B cell (primary cell): Measurements from ENCODE around the gene DGAT2L6. TPM values are rescaled to one million over a fixed set of nuclear protein-coding genes. Genes with fewer than 3 reads are reported as not detected.

Experiments used
- ATAC-seq: fragments of 200-7000 bp; cut with Tn5 transposase; one replicate; pipeline ENCODE4 v1.10.0; 2021; ENCODE audit warnings: low read depth, mild to moderate bottlenecking, moderate number of reproducible peaks, moderate library complexity
- CTCF ChIA-PET: fragments of 350-600 bp; sonication (Branson Sonifier 250); formaldehyde crosslinking; loops from one replicate; lab custom pipeline; 2021; ENCODE audit warnings: antibody characterized with exemption, inconsistent platforms; lab: Charles Lee
- POLR2A ChIA-PET: fragments of 350-600 bp; sonication (Branson Sonifier 250); formaldehyde crosslinking; loops from one replicate; lab custom pipeline; 2021; ENCODE audit warnings: antibody characterized with exemption; lab: Charles Lee
- DNase-seq: peaks from one replicate; pipeline ENCODE4 v3.0.0; 2013
- H2AFZ ChIP-seq: 2 replicates; pipeline ENCODE4 v1.6.1; 2012; ENCODE audit warnings: mild to moderate bottlenecking, low read depth, low read length; ENCODE audit not compliant: insufficient read depth, poor library complexity, severe bottlenecking
- H3K27ac ChIP-seq, 2 donors: 1 replicate in 1 of 2; 2 replicates in 1 of 2; pipeline ENCODE4 v1.5.1; 2012 to 2013; ENCODE audit warnings: low read length in 2 of 2, mild to moderate bottlenecking in 2 of 2, moderate library complexity in 1 of 2
- H3K27me3 ChIP-seq, 4 experiments: fragments of 200-600 bp in 1 of 4; sonication (generic) in 1 of 4; replicated peaks in 1 of 4; 1 replicate in 2 of 4; 2 replicates in 2 of 4; pipeline versions ENCODE4 v1.6.1 to v1.7.0; 2013 to 2016; ENCODE audit warnings: low read length in 3 of 4, mild to moderate bottlenecking in 2 of 4, mixed read lengths in 1 of 4, moderate library complexity in 1 of 4; ENCODE audit not compliant: insufficient read depth in 4 of 4, control insufficient read depth in 3 of 4; ENCODE audit errors: control extremely low read depth in 1 of 4
- H3K36me3 ChIP-seq, 2 experiments: replicated peaks in 1 of 2; 1 replicate in 1 of 2; 2 replicates in 1 of 2; pipeline versions ENCODE4 v1.6.1 to v1.7.1; 2013; ENCODE audit warnings: low read length in 1 of 2; ENCODE audit not compliant: insufficient read depth in 2 of 2, control insufficient read depth in 1 of 2; ENCODE audit errors: control extremely low read depth in 1 of 2, extremely low read depth in 1 of 2
- H3K4me1 ChIP-seq, 2 donors: fragments of 200-600 bp in 1 of 2; sonication (generic) in 1 of 2; 1 replicate in 1 of 2; 2 replicates in 1 of 2; pipeline versions ENCODE4 v1.5.1 to v1.6.1; 2013 to 2017; ENCODE audit warnings: low read length in 2 of 2; ENCODE audit not compliant: control insufficient read depth in 2 of 2, insufficient read depth in 2 of 2
- H3K4me2 ChIP-seq: replicated peaks from 2 replicates; pipeline ENCODE3; 2012; ENCODE audit warnings: mild to moderate bottlenecking, low read depth, low read length; ENCODE audit not compliant: poor library complexity, severe bottlenecking
- H3K4me3 ChIP-seq, 5 experiments: fragments of 200-600 bp in 1 of 5; sonication (generic) in 1 of 5; 1 replicate in 3 of 5; 2 replicates in 2 of 5; pipeline versions ENCODE4 v1.5.1 to v1.7.0; 2011 to 2016; ENCODE audit warnings: low read length in 4 of 5, mild to moderate bottlenecking in 4 of 5, low read depth in 2 of 5, control low read depth in 1 of 5, moderate library complexity in 1 of 5; ENCODE audit not compliant: insufficient read depth in 1 of 5; ENCODE audit errors: control extremely low read depth in 1 of 5, extremely low read depth in 1 of 5
- H3K79me2 ChIP-seq: fragments of 200-600 bp; sonication (generic); one replicate; pipeline ENCODE4 v1.6.0; 2016; ENCODE audit warnings: low read length; ENCODE audit not compliant: control insufficient read depth, insufficient read depth
- H3K9ac ChIP-seq: fragments of 200-600 bp; sonication (generic); 2 replicates; pipeline ENCODE4 v1.6.1; 2017; ENCODE audit warnings: mild to moderate bottlenecking, low read length, moderate library complexity
- H3K9me3 ChIP-seq, 3 donors: one replicate each; pipeline versions ENCODE4 v1.6.1 to v1.7.1; 2013; ENCODE audit warnings: low read length in 2 of 3; ENCODE audit not compliant: control insufficient read depth in 2 of 3, insufficient read depth in 1 of 3; ENCODE audit errors: control extremely low read depth in 1 of 3
- H4K20me1 ChIP-seq: 2 replicates; pipeline ENCODE4 v1.6.0; 2012; ENCODE audit warnings: mild to moderate bottlenecking, low read length; ENCODE audit not compliant: insufficient read depth, control insufficient read depth, poor library complexity, severe bottlenecking
- H3K27ac Mint-ChIP-seq: one replicate; pipeline ENCODE4 v1.8.0; 2021; ENCODE audit warnings: mixed read lengths
- H3K27me3 Mint-ChIP-seq: one replicate; pipeline ENCODE4 v1.8.0; 2021; ENCODE audit warnings: mixed read lengths
- H3K4me1 Mint-ChIP-seq: one replicate; pipeline ENCODE4 v1.8.0; 2021; ENCODE audit warnings: mixed read lengths
- H3K4me3 Mint-ChIP-seq: one replicate; pipeline ENCODE4 v1.8.0; 2021; ENCODE audit warnings: mixed read lengths
- H3K9me3 Mint-ChIP-seq: one replicate; pipeline ENCODE4 v1.8.0; 2022; ENCODE audit warnings: mixed read lengths; ENCODE audit not compliant: insufficient read depth
- EZH2 ChIP-seq: IDR thresholded peaks from 2 replicates; pipeline ENCODE4 v1.6.1; 2012; ENCODE audit warnings: borderline replicate concordance, low read depth, mild to moderate bottlenecking, moderate library complexity, low read length; ENCODE audit not compliant: insufficient read depth, poor library complexity, severe bottlenecking
- WGBS: methylation state at CpG from one replicate; pipeline ENCODE4 v1.1.5; 2013; ENCODE audit warnings: missing lambda C conversion rate; ENCODE audit not compliant: insufficient coverage; 5-methylcytosine and 5-hydroxymethylcytosine counted together
- intact Hi-C: fragments of 100-400 bp; cut with micrococcal nuclease; formaldehyde crosslinking; loops from one replicate; pipeline ENCODE4 v1.10.0; 2022
- polyA plus RNA-seq: library from polyadenylated mRNA; depleted of rRNA; stranded (reverse); fragments of >200 nt; gene quantifications from 2 replicates; pipeline ENCODE4 v1.2.3, GENCODE V29; 2012
- total RNA-seq, 2 donors: library from RNA; stranded (reverse); fragments of 120-200 nt in 1 of 2; gene quantifications; 1 replicate in 1 of 2; 2 replicates in 1 of 2; pipeline versions ENCODE4 v1.2.3 to v1.2.4, GENCODE V29; 2013 to 2022
- TF ChIP-seq, protein P1 (sequence below): fragments of 200-600 bp; IDR thresholded peaks from one replicate; pipeline ENCODE4 v1.8.0; 2022; ENCODE audit warnings: antibody characterized with exemption, mild to moderate bottlenecking

The DGAT2L6 gene
- total and polyA plus RNA-seq, 2 donors (not counting 1 experiment from before 2014, with no cell fraction given) = not detected

DNA sequence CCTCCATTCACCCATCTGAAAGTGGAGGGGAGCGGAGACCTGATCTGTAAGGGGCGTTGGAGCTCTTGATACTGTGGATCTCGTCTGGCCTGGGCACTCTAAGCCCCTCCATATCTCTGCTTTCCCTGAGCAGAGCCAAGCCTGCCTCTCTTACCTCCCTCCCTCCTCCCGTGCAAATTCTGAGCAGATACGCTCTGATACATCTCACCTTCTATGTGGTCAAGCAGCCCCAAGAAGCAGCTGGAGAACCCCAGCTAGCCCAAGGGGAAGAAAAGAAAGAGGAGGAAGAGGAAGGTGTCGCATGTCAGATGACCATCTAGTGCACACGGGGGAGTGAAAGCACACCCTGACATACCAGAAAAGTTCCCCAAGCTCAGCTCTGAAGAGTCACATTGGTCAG, 1.9 kb upstream of the DGAT2L6 start:
- Mint-ChIP-seq H3K4me3 (no peak overlapping the region), H3K4me1 (peaks cover 8% of the 10 kb centered on the region), H3K27me3 (no peaks in the 10 kb centered on the region), H3K9me3 (no peaks in the 10 kb centered on the region), H3K27ac (no peak overlapping the region)
- no peaks in the 10 kb centered on the region for H4K20me1 ChIP-seq
- ChIA-PET CTCF (no interaction called here), POLR2A (no interaction called here)
- H2AFZ ChIP-seq = no peak overlapping the region
- ATAC-seq = no peak
- no peak overlapping the region for H3K4me3 ChIP-seq
- H3K27ac ChIP-seq = no peak overlapping the region
- WGBS = no CpG with 5 or more reads among the region's 7 CpGs
- no peak for TF ChIP-seq EZH2
- TF ChIP-seq, protein P1, sequence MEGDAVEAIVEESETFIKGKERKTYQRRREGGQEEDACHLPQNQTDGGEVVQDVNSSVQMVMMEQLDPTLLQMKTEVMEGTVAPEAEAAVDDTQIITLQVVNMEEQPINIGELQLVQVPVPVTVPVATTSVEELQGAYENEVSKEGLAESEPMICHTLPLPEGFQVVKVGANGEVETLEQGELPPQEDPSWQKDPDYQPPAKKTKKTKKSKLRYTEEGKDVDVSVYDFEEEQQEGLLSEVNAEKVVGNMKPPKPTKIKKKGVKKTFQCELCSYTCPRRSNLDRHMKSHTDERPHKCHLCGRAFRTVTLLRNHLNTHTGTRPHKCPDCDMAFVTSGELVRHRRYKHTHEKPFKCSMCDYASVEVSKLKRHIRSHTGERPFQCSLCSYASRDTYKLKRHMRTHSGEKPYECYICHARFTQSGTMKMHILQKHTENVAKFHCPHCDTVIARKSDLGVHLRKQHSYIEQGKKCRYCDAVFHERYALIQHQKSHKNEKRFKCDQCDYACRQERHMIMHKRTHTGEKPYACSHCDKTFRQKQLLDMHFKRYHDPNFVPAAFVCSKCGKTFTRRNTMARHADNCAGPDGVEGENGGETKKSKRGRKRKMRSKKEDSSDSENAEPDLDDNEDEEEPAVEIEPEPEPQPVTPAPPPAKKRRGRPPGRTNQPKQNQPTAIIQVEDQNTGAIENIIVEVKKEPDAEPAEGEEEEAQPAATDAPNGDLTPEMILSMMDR = no peak
- DNase-seq = no peak
- intact Hi-C loops = no loop called here
- no peaks in the 10 kb centered on the region for H3K27me3 ChIP-seq
- peaks cover 0 to 4% of the 10 kb centered on the region in 2 donors for H3K4me1 ChIP-seq
- no peaks in the 10 kb centered on the region for H3K9me3 ChIP-seq
- no peaks in the 10 kb centered on the region for H3K36me3 ChIP-seq
- no peaks in the 10 kb centered on the region for H3K79me2 ChIP-seq
- no peak overlapping the region for H3K9ac ChIP-seq
- no peak overlapping the region for H3K4me2 ChIP-seq

DNA sequence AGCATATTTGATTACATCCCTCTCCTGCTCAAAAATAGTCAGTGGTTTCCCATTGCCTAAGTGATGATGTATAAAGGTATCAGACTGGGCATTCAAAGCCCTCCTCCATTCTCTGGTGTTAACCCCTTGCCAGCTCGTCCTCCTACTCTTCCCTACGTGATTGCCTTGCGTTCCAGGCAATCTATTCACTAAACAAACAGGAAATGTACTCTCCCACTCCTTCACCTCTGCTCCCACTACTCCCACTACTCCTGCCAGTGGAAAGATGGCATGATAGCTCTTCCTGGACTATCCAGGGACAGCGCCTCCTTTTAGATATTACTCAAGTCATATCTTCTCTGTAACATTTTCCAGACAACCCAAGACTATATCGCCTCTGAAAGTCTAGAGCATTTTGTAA, 5.8 kb downstream of the DGAT2L6 start:
- POLR2A ChIA-PET = no interaction called here

More for the DNA sequence above, 5.8 kb downstream of the DGAT2L6 start:
- no peaks in the 10 kb centered on the region for H3K4me1 ChIP-seq
- no peak for TF ChIP-seq EZH2
- TF ChIP-seq, protein P1 = no peak
- H2AFZ ChIP-seq = no peak overlapping the region
- Mint-ChIP-seq H3K27ac (no peak overlapping the region), H3K9me3 (no peaks in the 10 kb centered on the region), H3K4me3 (no peak overlapping the region), H3K27me3 (peaks cover 12% of the 10 kb centered on the region), H3K4me1 (no peaks in the 10 kb centered on the region)
- no peak for DNase-seq
- H3K4me3 ChIP-seq = no peak overlapping the region
- CTCF ChIA-PET = no interaction called here
- H3K4me2 ChIP-seq = no peak overlapping the region
- no CpG with 5 or more reads among the region's 5 CpGs for WGBS
- no peaks in the 10 kb centered on the region for H3K79me2 ChIP-seq
- no peaks in the 10 kb centered on the region for H3K27me3 ChIP-seq
- intact Hi-C loops = no loop called here
- no peaks in the 10 kb centered on the region for H4K20me1 ChIP-seq
- H3K27ac ChIP-seq = no peak overlapping the region
- H3K9ac ChIP-seq = no peak overlapping the region
- ATAC-seq = no peak
- H3K36me3 ChIP-seq = no peaks in the 10 kb centered on the region
- no peaks in the 10 kb centered on the region for H3K9me3 ChIP-seq
